Measurements from ENCODE around the gene SLC40A1.

GRCh38 chr2:189555232-189555631 is 25.4 kb downstream of the SLC40A1 start:
- TF ChIP-seq CTCF (IDR thresholded peaks at IDR 0.05; ENCODE audit: low read depth, low read length), result no peak
- TF ChIP-seq EZH2phosphoT487 (IDR thresholded peaks at IDR 0.05; ENCODE audit: low read depth), result no peak

Measured in OCI-LY3 (cell line).